HG03460 (cell line): ENCODE data around the gene MICAL3.

Experiments
- ATAC-seq: cut with Tn5 transposase; IDR thresholded peaks from one replicate; pipeline ENCODE4 v1.9.1; 2021; ENCODE audit not compliant: unreplicated experiment

The MICAL3 gene

DNA sequence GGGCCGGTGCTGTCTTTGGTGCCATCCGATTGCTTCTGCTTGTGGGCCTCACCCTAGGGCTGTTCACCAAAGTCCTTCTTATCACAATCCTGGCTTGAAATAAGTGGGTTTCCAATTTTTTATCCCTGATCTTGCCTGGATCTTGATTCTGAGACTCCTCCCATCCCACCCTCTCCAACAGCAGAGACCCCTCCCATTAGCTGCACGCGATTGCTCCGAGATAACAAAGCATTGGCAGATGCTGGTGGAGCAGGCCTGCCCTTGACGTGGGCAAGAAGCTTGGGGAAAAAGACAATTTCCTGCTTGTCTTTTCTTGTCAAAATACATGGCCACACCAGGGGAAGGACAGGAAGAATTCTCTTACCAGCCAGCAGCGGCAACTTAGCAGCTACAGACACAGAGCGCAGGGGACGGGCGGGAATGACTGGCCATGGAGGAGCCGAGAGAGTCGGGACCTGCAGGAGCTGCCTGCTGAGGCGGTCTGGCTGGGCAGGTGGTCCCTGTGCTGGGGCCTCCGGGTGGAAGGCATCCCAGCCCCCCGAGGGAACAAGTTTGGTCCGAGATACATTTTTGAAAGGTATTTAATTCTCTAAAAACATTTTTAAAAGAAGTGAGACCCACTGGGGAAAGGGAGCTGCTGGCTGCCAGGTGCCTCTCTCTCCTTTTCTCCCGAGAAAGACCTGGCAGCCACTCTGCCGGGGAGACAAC, 240.4 kb downstream of the MICAL3 start:
- no peak for ATAC-seq

- ATAC-seq = no peak
These were observed 241.0 kb downstream of the MICAL3 start for GRCh38 chr22:17783312-17783711.

GRCh38 chr22:17782621-17783020, 241.7 kb downstream of the MICAL3 start:
- ATAC-seq = no peak

GRCh38 chr22:17782158-17782557, 242.2 kb downstream of the MICAL3 start:
- ATAC-seq = no peak

DNA sequence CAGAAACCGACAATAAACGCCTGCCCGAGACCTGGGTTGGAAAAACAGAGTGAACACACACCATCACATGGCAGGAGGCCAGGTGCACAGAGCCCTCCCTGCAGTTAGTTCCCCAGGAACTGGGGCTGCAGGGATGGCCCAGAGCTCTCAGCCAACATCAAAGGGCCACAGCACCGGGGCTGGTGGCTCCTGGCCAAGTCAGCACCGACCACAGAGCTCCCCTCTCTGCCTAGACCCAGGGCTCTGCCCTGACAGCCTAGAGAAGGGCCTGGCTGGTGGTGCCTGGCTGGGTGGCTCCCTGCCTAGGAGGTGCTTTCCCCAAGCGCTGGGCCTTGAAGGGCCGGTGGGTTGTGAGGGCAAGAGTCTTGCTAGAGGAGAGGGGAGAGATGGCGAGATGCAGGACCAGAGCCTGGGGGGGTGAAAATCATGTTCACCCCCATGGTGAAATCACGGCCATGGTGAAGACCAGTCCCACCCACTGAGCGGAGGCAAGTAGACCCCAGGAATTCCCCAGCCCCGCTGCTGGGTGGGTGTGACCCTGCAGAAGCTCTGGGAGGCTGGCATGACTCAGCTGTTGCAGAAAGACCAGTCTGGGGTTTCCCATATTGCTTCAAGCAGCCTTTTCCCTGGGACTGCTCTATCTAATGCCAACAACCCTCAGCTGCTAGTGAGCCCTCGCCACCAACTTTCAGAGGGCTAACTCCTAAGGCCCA, 242.9 kb downstream of the MICAL3 start:
- ATAC-seq = peak; percentile 34

DNA sequence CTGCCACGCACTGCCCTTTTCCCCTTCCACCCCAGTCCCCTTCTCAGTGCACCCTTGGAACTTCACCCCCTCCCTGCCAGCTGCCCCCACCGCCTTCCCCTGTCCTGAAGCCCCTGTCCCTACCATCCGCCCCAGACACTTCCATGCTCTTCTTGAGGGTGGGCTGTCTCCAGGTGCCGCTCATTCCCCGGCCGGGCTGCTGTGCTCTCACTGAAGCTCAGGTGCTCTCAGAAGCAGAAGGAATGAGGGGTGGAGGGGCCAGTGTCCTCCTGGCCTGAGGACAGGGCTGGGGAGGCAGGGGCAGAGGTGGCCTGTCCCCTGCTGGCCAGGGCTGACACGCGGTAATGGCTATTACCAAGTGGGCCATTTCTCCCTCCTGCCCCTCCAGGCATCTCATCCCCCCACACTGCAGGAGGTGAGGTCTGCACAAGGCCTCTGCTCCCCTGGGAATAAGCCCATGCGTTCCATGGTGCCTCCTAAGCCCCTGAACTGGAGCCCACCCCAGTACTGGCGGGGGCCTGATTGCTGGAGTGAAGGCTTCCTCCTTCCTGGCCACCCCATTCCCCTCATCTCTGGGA, 243.5 kb downstream of the MICAL3 start:
- ATAC-seq = no peak

DNA sequence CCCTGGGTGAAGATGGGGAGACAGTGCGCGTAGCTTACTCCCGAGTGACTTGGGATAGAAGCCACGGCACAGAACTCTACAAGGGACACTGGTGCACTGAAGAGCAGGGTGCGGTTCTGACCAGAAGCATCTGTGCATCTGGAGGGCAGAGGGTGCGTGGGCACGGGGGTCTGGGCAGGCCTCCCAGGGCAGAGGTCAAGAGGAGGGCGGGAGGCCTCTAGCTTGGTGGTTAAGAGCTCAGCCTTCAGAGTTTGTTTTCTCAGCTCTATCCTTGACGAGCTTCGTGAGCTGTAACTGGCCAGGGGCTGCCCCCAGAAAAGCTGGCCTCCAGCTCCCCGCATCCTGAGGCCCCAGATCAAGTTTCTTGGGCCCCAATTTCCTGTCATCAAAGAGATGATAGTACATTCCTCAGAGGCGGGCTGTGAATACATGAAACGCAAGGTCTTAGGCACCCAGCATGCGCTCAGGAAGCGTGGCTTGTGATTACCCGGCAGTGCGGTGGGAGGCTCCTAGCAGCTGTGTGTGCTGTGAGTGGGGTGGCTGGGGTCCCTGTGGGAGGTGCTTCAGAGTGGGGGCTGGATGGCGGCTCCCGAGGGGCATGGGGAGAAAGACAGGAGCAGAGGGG, 244.1 kb downstream of the MICAL3 start:
- ATAC-seq = no peak

DNA sequence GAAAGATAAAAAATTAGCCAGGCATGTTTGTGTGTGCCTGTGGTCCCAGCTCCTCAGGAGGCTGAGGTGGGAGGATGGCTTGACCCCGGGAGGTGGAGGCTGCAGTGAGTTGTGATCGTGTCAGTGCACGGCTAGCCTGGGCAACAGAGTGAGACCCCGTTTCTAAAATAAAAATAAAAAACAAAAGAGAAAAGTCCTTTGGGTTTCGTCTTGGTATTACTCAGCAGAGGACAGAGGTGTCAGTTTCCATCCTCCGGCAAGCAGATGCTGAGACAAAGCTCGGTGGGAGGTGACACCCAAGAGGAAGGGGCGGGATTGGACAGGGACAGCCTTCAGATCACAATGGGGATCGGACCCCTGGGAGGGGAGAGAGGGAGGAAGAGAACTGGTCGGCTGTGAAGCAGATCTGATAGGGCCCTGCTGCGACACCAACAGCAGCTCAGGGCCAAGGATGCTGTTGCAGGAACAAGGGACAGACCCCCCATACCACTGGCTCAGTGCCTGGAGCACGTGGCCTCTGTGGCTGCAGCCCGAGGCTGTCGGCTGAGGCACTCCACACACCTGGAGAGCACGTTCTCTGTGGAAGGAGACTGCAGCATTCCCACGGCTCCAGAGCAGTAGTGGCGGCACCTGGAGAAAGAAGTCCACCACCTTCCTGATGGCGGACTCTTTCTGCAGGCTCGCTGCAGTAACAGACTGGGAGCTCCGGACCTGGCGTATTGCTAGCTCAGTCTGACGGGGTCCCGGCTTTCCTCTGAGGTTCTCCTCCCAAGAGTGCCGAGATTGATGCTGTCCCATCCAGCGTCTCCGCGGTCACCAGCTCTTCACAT, 244.9 kb downstream of the MICAL3 start:
- no peak for ATAC-seq

- no peak for ATAC-seq
These were observed 245.9 kb downstream of the MICAL3 start for GRCh38 chr22:17778412-17778976.

GRCh38 chr22:17777717-17778044, 246.7 kb downstream of the MICAL3 start:
- no peak for ATAC-seq

DNA sequence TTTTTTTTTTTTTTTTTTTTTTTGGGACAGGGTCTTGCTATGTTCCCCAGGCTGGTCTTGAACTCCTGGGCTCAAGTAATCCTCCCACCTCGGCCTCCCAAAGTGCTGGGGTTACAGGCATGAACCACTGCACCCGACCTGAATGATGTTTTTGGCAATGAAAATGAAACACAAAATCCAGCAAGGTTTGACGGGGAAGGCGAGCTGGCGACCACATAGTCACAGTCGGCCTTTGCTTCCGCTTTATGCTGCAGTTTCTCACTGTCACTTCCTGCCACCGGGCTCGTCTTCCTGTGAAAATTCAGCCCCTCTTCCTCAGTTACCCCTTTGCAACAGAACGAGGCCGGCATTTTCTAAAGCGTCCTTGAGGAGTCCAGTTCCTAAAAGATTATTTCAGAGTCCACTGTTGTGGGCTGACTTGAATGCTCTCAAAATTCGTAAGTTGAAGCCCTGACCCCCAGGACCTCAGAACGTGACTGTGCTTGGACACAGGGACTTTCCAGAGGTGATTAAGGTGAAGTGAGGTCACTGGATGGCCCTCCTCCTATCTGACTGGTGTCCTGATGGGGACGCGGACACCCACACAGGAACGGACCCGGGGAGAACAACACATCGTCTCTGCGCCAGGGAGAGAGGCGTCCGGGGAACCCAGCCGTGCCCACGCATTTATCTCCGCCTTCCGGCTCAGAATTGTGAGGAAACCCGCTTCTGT, 247.2 kb downstream of the MICAL3 start:
- ATAC-seq = peak; percentile 30

GRCh38 chr22:17775781-17776465, 248.4 kb downstream of the MICAL3 start:
- no peak for ATAC-seq

- no peak for ATAC-seq
These were observed 249.3 kb downstream of the MICAL3 start for GRCh38 chr22:17774926-17775685.

DNA sequence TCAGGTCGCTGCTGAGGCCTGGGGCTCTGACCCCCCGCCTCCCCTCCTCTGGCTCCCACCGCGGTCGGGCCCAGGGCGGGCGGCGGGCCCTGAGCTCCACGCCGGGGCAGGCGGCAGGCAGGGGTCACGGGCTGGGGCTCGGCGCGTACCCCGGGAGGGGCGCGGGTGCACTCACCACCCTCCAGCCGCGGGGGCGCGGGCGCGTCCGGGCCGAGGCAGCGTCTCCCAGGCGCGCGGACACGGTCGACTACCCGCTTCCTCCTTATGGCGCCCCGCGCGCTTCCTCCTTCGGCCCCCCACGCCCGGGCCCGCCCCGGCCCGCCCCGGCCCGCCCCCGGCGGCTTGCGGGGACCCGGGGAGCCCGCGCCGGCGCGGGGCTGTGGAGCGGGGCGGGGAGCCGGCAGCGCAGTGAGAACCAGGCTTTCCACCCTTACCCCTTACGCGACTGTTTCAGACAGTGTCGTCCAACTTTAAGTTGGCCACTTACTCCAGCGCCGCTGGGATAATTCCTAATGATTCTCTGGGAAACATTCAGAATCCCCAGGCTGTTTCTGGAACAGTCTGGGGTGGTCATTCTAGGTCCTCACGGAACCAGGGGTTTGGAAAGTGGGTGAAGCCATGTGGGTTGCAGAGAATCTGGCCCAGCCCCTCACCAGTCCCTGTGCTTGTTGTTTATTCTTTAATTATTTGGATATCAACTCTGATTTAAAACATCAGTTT, 250.0 kb downstream of the MICAL3 start, which contains the start of gene BID:
Gene BID (minus strand): TSS at position 264 of the 720 bp plus-strand sequence. CDS start 24,353 bp downstream, outside the sequence.
- ATAC-seq = no peak

DNA sequence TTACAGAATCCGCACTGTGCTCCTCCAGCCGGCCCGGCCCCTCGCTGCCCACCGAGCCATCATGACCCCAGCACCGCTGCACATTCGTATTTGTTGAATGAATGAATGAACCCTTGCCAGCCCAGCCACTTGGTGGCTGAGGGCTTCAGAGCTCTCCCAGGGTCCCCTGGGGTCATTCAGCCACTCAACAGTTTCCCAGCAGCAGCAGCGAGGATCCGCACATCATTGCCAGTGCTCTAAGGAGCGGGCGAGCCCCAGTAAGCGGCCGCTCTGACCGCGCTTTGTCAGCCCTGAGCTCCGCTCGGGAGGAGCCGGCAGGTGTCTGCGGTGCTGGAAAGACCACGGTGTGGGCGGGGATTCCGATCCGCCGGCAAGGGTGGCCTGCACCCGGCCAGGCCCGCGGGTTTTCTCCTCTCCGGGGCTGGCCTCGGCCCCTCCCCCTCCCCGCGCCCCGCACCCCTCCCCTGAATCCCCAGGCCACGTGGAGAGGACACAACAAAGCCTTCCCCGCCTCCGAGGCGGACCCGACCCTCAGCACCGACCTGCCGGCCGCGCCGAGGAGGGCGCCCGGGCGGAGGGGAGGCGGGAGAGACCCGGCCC, 250.7 kb downstream of the MICAL3 start:
- no peak for ATAC-seq

DNA sequence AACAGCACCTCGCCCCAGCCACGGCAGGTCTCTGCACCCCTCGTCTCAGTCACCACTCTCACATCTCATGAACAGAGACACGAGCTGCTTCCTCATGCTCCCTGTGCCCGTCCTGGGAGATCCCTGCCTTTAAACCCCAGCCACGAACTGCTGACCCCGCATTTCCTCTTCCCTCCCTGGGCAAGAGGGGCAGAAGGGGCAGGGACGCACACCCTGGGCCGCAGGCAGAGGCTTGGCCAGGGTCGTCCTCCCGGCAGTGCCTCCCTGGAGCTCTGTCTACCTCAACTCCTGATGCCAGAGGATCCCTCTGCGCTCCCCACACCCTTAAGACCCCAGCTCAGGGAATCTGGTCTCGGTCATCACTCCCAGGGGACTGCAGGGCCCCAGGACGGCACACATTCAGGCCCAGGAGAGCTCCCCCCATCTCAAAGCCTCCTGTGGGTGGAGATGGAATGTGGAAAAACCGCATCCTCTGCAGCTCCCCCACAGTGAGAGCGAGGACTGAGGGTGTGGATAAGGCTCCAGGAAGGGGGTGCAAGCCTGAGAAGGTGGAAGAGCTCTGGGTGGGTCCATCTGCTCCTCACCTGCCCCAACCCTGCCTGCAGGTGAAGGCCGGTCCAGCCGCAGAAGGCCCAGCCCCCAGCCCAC, 251.3 kb downstream of the MICAL3 start:
- no peak for ATAC-seq
